Measurements from ENCODE around the gene FEM1C. TPM values are rescaled to one million over a fixed set of nuclear protein-coding genes. Genes with fewer than 3 reads are reported as not detected.
A peak's percentile ranks its signal among the peaks of the same experiment; 100 is the strongest.

FEM1C gene
- total and polyA plus RNA-seq, 9 of the 15 experiments (the other 6 are each of a cell fraction or from before 2014, with no cell fraction given) = 1.4 to 9.3 (median 4.3) TPM

GRCh38 chr5:115544436-115545350 lies at the start of gene FEM1C (continued):
- TF ChIP-seq, protein P1, sequence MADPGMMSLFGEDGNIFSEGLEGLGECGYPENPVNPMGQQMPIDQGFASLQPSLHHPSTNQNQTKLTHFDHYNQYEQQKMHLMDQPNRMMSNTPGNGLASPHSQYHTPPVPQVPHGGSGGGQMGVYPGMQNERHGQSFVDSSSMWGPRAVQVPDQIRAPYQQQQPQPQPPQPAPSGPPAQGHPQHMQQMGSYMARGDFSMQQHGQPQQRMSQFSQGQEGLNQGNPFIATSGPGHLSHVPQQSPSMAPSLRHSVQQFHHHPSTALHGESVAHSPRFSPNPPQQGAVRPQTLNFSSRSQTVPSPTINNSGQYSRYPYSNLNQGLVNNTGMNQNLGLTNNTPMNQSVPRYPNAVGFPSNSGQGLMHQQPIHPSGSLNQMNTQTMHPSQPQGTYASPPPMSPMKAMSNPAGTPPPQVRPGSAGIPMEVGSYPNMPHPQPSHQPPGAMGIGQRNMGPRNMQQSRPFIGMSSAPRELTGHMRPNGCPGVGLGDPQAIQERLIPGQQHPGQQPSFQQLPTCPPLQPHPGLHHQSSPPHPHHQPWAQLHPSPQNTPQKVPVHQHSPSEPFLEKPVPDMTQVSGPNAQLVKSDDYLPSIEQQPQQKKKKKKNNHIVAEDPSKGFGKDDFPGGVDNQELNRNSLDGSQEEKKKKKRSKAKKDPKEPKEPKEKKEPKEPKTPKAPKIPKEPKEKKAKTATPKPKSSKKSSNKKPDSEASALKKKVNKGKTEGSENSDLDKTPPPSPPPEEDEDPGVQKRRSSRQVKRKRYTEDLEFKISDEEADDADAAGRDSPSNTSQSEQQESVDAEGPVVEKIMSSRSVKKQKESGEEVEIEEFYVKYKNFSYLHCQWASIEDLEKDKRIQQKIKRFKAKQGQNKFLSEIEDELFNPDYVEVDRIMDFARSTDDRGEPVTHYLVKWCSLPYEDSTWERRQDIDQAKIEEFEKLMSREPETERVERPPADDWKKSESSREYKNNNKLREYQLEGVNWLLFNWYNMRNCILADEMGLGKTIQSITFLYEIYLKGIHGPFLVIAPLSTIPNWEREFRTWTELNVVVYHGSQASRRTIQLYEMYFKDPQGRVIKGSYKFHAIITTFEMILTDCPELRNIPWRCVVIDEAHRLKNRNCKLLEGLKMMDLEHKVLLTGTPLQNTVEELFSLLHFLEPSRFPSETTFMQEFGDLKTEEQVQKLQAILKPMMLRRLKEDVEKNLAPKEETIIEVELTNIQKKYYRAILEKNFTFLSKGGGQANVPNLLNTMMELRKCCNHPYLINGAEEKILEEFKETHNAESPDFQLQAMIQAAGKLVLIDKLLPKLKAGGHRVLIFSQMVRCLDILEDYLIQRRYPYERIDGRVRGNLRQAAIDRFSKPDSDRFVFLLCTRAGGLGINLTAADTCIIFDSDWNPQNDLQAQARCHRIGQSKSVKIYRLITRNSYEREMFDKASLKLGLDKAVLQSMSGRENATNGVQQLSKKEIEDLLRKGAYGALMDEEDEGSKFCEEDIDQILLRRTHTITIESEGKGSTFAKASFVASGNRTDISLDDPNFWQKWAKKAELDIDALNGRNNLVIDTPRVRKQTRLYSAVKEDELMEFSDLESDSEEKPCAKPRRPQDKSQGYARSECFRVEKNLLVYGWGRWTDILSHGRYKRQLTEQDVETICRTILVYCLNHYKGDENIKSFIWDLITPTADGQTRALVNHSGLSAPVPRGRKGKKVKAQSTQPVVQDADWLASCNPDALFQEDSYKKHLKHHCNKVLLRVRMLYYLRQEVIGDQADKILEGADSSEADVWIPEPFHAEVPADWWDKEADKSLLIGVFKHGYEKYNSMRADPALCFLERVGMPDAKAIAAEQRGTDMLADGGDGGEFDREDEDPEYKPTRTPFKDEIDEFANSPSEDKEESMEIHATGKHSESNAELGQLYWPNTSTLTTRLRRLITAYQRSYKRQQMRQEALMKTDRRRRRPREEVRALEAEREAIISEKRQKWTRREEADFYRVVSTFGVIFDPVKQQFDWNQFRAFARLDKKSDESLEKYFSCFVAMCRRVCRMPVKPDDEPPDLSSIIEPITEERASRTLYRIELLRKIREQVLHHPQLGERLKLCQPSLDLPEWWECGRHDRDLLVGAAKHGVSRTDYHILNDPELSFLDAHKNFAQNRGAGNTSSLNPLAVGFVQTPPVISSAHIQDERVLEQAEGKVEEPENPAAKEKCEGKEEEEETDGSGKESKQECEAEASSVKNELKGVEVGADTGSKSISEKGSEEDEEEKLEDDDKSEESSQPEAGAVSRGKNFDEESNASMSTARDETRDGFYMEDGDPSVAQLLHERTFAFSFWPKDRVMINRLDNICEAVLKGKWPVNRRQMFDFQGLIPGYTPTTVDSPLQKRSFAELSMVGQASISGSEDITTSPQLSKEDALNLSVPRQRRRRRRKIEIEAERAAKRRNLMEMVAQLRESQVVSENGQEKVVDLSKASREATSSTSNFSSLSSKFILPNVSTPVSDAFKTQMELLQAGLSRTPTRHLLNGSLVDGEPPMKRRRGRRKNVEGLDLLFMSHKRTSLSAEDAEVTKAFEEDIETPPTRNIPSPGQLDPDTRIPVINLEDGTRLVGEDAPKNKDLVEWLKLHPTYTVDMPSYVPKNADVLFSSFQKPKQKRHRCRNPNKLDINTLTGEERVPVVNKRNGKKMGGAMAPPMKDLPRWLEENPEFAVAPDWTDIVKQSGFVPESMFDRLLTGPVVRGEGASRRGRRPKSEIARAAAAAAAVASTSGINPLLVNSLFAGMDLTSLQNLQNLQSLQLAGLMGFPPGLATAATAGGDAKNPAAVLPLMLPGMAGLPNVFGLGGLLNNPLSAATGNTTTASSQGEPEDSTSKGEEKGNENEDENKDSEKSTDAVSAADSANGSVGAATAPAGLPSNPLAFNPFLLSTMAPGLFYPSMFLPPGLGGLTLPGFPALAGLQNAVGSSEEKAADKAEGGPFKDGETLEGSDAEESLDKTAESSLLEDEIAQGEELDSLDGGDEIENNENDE (IDR thresholded peaks at IDR 0.05; ENCODE audit: low read depth, low read length) = no peak
- no peak for TF ChIP-seq TCF7 (IDR thresholded peaks at IDR 0.05; ENCODE audit: borderline replicate concordance)
- 0 out of 2 replicates have a peak, but pooled peaks have one; percentile 44 for TF ChIP-seq MBD1 (CRISPR knock-in tag; IDR thresholded peaks at IDR 0.05)
- no peak for TF ChIP-seq GABPB2 (CRISPR knock-in tag; conservative IDR thresholded peaks at IDR 0.05)
- TF ChIP-seq RNF2 (IDR thresholded peaks at IDR 0.05) = no peak
- TF ChIP-seq TBP (optimal IDR thresholded peaks at IDR 0.05; ENCODE audit: low read depth, low read length) = peak; percentile 92
